HEK293 (cell line): ENCODE results near the gene ROR2.

Experiments
- CTCF ChIA-PET: fragments of 350-600 bp; formaldehyde crosslinking; extraction: SDS; loops from one replicate; lab custom pipeline; 2021; ENCODE audit warnings: antibody characterized with exemption; lab: Yijun Ruan, JAX
- POLR2A ChIA-PET: fragments of 300-600 bp; formaldehyde crosslinking; extraction: SDS; loops from one replicate; lab custom pipeline; 2020; ENCODE audit warnings: antibody characterized with exemption, inconsistent platforms; lab: Yijun Ruan, JAX
- H3K27ac ChIP-seq: fragments of 200-500 bp; sonication (Bioruptor generic); 2 replicates; pipeline ENCODE4 v1.5.1; 2014; ENCODE audit warnings: low read depth, low read length, control low read depth, inconsistent platforms; ENCODE audit errors: extremely low read depth
- H3K36me3 ChIP-seq, 2 experiments: fragments of 200-500 bp in 1 of 2; sonication (Bioruptor generic) in 1 of 2; 1 replicate in 1 of 2; 2 replicates in 1 of 2; pipeline ENCODE4 v1.5.1; 2014 to 2017; ENCODE audit warnings: inconsistent platforms in 2 of 2, low read length in 2 of 2; ENCODE audit not compliant: control insufficient read depth in 2 of 2, insufficient read depth in 1 of 2
- H3K4me1 ChIP-seq: fragments of 200-500 bp; sonication (Bioruptor generic); 2 replicates; pipeline ENCODE4 v1.5.1; 2014; ENCODE audit warnings: mild to moderate bottlenecking, low read length, inconsistent platforms; ENCODE audit not compliant: control insufficient read depth, insufficient read depth
- H3K4me3 ChIP-seq: 2 replicates; pipeline ENCODE4 v1.5.1; 2011; ENCODE audit warnings: low read depth, mild to moderate bottlenecking, control low read depth, low read length, moderate library complexity
- H3K9me3 ChIP-seq: fragments of 200-500 bp; sonication (Bioruptor generic); 2 replicates; pipeline ENCODE4 v1.5.1; 2014; ENCODE audit warnings: low read depth, low read length, inconsistent platforms; ENCODE audit not compliant: control insufficient read depth, insufficient read depth
- IKZF3 ChIP-seq: fragments of 450-650 bp; IDR thresholded peaks from 2 replicates; pipeline ENCODE4 v1.5.0; 2018; ENCODE audit warnings: missing biosample characterization, mild to moderate bottlenecking, missing genetic modification characterization, moderate library complexity
- KLF1 ChIP-seq: fragments of 450-650 bp; formaldehyde crosslinking; IDR thresholded peaks from 2 replicates; pipeline ENCODE4 v1.5.1; 2016; ENCODE audit warnings: missing biosample characterization, missing genetic modification characterization
- MYNN ChIP-seq: fragments of 450-650 bp; formaldehyde crosslinking; IDR thresholded peaks from 2 replicates; pipeline ENCODE4 v1.5.1; 2016; ENCODE audit warnings: missing biosample characterization, missing genetic modification characterization, borderline replicate concordance
- PRDM6 ChIP-seq: fragments of 450-650 bp; formaldehyde crosslinking; IDR thresholded peaks from 2 replicates; pipeline ENCODE4 v1.5.1; 2017; ENCODE audit warnings: missing biosample characterization, missing genetic modification characterization
- REPIN1 ChIP-seq: fragments of 450-650 bp; formaldehyde crosslinking; IDR thresholded peaks from 2 replicates; pipeline ENCODE4 v1.5.1; 2017; ENCODE audit warnings: missing biosample characterization, missing genetic modification characterization, low read depth
- ZBTB7A ChIP-seq: fragments of 450-650 bp; formaldehyde crosslinking; IDR thresholded peaks from 2 replicates; pipeline ENCODE4 v1.5.1; 2016; ENCODE audit warnings: low read depth, missing biosample characterization, missing genetic modification characterization
- ZNF146 ChIP-seq: fragments of 450-650 bp; formaldehyde crosslinking; IDR thresholded peaks from 2 replicates; pipeline ENCODE4 v1.5.1; 2016; ENCODE audit warnings: missing biosample characterization, missing genetic modification characterization
- ZNF175 ChIP-seq: fragments of 450-650 bp; formaldehyde crosslinking; IDR thresholded peaks from 2 replicates; pipeline ENCODE4 v1.5.1; 2016; ENCODE audit warnings: missing biosample characterization, missing genetic modification characterization
- ZNF311 ChIP-seq: fragments of 450-650 bp; formaldehyde crosslinking; IDR thresholded peaks from 2 replicates; pipeline ENCODE4 v1.5.1; 2017; ENCODE audit warnings: missing biosample characterization, missing genetic modification characterization, borderline replicate concordance
- ZNF394 ChIP-seq: fragments of 450-650 bp; formaldehyde crosslinking; IDR thresholded peaks from 2 replicates; pipeline ENCODE4 v1.5.1; 2016; ENCODE audit warnings: missing biosample characterization, missing genetic modification characterization, mild to moderate bottlenecking, moderate library complexity, borderline replicate concordance
- ZNF510 ChIP-seq: fragments of 450-650 bp; formaldehyde crosslinking; IDR thresholded peaks from 2 replicates; pipeline ENCODE4 v1.5.1; 2018; ENCODE audit warnings: mild to moderate bottlenecking, missing genetic modification characterization, missing biosample characterization; ENCODE audit not compliant: insufficient replicate concordance
- ZNF555 ChIP-seq: fragments of 450-650 bp; formaldehyde crosslinking; conservative IDR thresholded peaks from 2 replicates; pipeline ENCODE4 v1.5.1; 2017; ENCODE audit warnings: missing biosample characterization, mild to moderate bottlenecking, missing genetic modification characterization, inconsistent platforms
- ZNF558 ChIP-seq: fragments of 450-650 bp; formaldehyde crosslinking; IDR thresholded peaks from 2 replicates; pipeline ENCODE4 v1.5.1; 2016; ENCODE audit warnings: missing biosample characterization, missing genetic modification characterization
- ZNF664 ChIP-seq: fragments of 450-650 bp; formaldehyde crosslinking; IDR thresholded peaks from 2 replicates; pipeline ENCODE4 v1.5.1; 2016; ENCODE audit warnings: missing biosample characterization, missing genetic modification characterization
- ZNF704 ChIP-seq: fragments of 450-650 bp; formaldehyde crosslinking; IDR thresholded peaks from 2 replicates; pipeline ENCODE4 v1.5.1; 2016; ENCODE audit warnings: missing biosample characterization, missing genetic modification characterization

Gene ROR2

GRCh38 chr9:91770229-91770628 is 179.8 kb downstream of the ROR2 start:
- ChIA-PET CTCF (interaction anchor here (0.6 to 12.6 kb wide), 4 partner anchors 8 to 1118 kb away, joined by 3 to 166 read pairs (median 8); partner anchors contain the start of gene ROR2), POLR2A (no interaction called here)
- TF ChIP-seq ZBTB7A, result no peak
- no peak for TF ChIP-seq IKZF3 (tag by site-specific recombination)
- no peak for TF ChIP-seq PRDM6 (tag by site-specific recombination)
- TF ChIP-seq ZNF146 (tag by site-specific recombination), result no peak
- TF ChIP-seq ZNF704 (tag by site-specific recombination), result no peak
- TF ChIP-seq ZNF664 (tag by site-specific recombination), result no peak
- TF ChIP-seq ZNF394 (tag by site-specific recombination), result no peak
- TF ChIP-seq KLF1 (tag by site-specific recombination), result no peak
- no peak overlapping the region for H3K4me3 ChIP-seq
- no peak overlapping the region for H3K27ac ChIP-seq
- no peaks in the 10 kb centered on the region for H3K4me1 ChIP-seq
- no peaks in the 10 kb centered on the region for H3K36me3 ChIP-seq
- no peaks in the 10 kb centered on the region for H3K9me3 ChIP-seq

GRCh38 chr9:91768977-91769916 is 180.8 kb downstream of the ROR2 start:
- ChIA-PET POLR2A (no interaction called here), CTCF (interaction anchor here (0.5 to 1.7 kb wide), 4 partner anchors 11 to 369 kb away, joined by 3 to 6 read pairs (median 3); no protein-coding TSS in a partner anchor)
- TF ChIP-seq REPIN1 (tag by site-specific recombination), result no peak
- no peak for TF ChIP-seq ZNF175
- no peak for TF ChIP-seq ZNF555 (tag by site-specific recombination)
- no peak for TF ChIP-seq IKZF3 (tag by site-specific recombination)
- no peak overlapping the region for H3K4me3 ChIP-seq
- no peak overlapping the region for H3K27ac ChIP-seq
- no peaks in the 10 kb centered on the region for H3K36me3 ChIP-seq
- no peaks in the 10 kb centered on the region for H3K4me1 ChIP-seq
- H3K9me3 ChIP-seq, result no peaks in the 10 kb centered on the region

GRCh38 chr9:91768507-91768906 is 181.5 kb downstream of the ROR2 start:
- Histone ChIP-seq H3K4me1 (no peaks in the 10 kb centered on the region), H3K36me3 (no peaks in the 10 kb centered on the region), H3K27ac (no peak overlapping the region), H3K4me3 (no peak overlapping the region), H3K9me3 (no peaks in the 10 kb centered on the region)
- TF ChIP-seq ZNF558 (no peak), MYNN (tag by site-specific recombination) (no peak), ZNF311 (tag by site-specific recombination) (no peak), ZNF510 (no peak), KLF1 (tag by site-specific recombination) (no peak)
- ChIA-PET POLR2A (no interaction called here), CTCF (interaction anchor here (0.5 to 1.7 kb wide), 4 partner anchors 10 to 369 kb away, joined by 3 to 6 read pairs (median 3); no protein-coding TSS in a partner anchor)
